GM21390 (cell line): ENCODE measurements around the gene IZUMO1.
A peak's percentile ranks its signal among the peaks of the same experiment; 100 is the strongest.
"Not testable (repeated sequence)": the region's sequence is repeated elsewhere in the genome, so short reads cannot be mapped to it uniquely, and the experiment has no call there.

Experiments used
- ATAC-seq: cut with Tn5 transposase; IDR thresholded peaks from one replicate; pipeline ENCODE4 v1.9.1; 2021; ENCODE audit not compliant: unreplicated experiment

Gene IZUMO1

GRCh38 chr19:48714759-48715675 lies 31.7 kb downstream of the IZUMO1 start:
- no peak for ATAC-seq

DNA sequence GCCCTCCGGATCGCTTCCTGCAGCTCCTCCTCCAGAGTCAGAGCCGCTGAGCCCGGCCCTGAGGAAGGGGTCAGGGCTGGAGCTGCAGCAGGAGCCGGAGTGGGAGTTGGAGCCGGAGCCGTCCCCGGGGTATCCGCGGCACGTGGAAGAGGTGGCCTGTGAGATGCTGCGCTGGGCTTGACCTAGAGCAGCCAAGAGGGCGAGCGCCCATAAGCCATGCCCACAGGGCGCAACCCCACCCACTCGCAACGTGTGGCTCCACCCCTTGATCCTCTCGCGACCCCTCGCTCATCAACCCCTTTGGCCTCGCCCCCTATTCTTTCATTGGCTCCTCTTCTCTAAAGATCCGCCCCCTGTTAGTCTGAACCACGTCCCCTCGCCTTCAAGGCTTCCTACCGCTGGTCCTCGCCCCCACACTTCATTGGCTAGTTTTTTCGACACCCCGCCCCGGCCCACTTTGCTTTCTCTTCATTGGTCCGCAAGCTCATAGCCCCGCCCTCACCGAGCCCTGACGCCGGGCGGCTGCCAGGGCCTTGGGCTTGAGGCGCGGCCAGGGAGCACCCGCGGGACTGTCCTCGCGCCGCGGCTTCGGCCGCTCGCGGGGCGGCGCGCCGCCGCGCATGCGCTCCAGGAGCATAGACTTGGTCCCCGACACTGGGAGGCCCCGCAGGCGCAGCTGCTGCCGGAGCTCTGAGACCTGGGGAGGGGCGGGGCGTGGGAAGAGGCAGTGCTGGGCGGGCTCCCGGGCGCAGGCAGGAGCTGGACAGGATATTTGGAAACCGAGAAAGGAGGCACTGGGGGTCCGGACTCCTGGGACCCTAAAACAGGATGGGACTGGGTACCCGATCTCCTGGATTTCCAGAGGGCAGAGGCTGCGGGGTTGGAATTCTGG lies 32.6 kb downstream of the IZUMO1 start:
- ATAC-seq = peak; percentile 83

- no peak for ATAC-seq
Measured at GRCh38 chr19:48713041-48713863, 33.5 kb downstream of the IZUMO1 start.

DNA sequence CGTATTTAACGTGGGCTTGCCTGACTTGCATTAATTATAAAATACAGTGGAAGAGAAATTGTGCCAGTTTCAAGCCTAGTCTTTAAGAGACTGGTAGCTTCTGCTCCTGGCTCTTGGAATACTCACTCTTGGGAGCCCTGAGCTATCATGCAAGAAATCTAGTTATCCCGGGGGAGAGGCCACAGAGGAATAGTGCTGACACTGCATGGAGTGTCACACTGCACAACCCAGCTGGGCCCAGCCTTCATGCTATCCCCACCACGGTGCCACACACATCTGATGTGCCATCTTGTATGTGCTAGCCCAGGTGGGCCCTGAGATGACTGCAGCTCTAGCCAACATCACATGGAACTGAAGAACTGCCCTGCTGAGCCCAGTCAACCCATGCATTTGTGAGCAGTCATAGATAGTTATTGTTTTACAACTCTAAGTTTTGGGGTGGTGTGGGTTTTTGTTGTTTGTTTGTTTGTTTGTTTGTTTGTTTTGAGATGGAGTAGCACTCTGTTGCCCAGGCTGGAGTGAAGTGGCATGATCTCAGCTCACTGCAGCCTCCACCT lies 35.5 kb downstream of the IZUMO1 start:
- ATAC-seq = no peak

DNA sequence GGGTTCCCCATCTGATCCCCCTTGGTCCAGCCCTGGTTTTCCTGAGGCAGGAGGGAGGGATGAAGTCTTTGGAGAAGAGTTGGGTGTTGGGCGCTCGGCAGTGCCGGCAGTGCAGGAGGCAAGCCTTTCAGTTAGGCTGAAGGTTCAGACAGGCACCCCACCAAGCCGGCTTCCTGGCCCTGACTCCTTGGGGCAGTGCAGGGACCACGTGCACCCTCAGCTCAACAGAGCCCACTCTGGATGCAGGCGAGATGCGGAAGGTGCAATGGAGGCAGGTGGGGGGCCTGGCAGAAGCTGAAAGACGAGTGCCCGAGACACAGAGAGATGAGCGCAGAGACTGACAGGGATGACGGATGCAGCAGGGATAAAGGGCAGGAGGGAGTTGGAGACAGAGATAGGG lies 38.2 kb downstream of the IZUMO1 start:
- no peak for ATAC-seq

- no peak for ATAC-seq
Measured at GRCh38 chr19:48705431-48705830, 41.3 kb downstream of the IZUMO1 start.

DNA sequence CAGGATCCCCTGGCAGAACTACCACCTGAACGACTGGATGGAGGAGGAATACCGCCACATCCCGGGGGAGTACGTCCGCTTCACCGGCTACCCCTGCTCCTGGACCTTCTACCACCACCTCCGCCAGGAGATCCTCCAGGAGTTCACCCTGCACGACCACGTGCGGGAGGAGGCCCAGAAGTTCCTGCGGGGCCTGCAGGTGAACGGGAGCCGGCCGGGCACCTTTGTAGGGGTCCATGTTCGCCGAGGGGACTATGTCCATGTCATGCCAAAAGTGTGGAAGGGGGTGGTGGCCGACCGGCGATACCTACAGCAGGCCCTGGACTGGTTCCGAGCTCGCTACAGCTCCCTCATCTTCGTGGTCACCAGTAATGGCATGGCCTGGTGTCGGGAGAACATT lies 43.4 kb downstream of the IZUMO1 start:
- no peak for ATAC-seq

- no peak for ATAC-seq
Measured at GRCh38 chr19:48702701-48703100, 44.0 kb downstream of the IZUMO1 start.

DNA sequence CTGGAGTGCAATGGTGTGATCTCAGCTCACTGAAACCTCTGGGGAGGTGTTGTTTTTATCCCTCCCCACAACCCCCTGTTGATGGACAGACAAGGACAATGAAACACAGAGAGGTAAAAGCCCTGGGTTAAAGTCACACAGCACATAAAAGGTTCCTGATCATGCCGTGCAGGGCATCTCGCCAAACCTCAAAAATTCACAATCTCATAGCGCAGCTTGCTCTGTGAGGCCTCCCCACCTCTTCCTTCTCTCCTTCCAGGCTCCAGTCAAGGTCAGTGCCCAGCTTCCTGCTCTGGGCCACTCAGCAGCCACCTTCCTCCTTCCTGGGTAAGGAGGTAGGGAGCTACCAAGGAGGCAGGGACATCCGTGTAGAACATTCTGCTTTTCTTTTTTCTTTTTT lies 48.7 kb downstream of the IZUMO1 start:
- no peak for ATAC-seq

- no peak for ATAC-seq
Measured at GRCh38 chr19:48696353-48697010, 50.2 kb downstream of the IZUMO1 start.

DNA sequence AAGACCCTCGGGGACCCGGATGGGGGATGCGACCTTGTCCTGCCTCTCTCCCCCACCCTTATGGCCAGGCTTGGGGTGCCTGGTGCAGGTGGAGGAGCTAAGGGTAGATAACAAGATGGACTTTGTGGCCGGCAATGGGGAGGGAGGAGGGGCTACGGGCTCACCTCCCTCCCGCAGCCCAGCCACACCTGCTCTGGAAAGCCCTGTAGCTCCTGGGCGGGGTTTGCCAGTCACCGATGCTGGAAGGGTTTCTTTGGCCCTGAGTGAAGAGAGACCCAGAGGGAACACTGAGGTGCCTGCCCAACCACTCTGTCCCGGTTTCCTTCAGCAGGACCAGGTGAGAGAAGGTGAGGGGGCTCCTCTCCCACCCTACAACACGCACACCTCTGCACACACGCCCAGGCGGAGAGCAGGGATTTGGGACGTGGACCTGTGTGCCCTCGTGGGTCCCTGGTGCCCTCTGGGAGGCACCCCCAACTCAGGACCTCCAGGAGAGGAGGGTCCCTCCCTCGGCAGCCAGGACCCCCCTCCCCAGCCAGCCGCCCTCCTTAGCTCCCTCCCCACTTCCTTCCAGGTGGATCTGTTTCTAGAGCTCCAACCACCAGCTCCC lies 50.9 kb downstream of the IZUMO1 start, which contains the start of gene FUT2:
Gene FUT2 (plus strand): TSS at position 229 of the 610 bp plus-strand sequence. CDS start 6,986 bp downstream, outside the sequence.
- ATAC-seq = no peak

GRCh38 chr19:48693629-48694028 lies 53.1 kb downstream of the IZUMO1 start:
- ATAC-seq = not testable (repeated sequence)
